H9 (cell line): ENCODE data around the gene CA9. TPM values are rescaled to one million over a fixed set of nuclear protein-coding genes. Genes with fewer than 3 reads are reported as not detected.

Experiments
- DNase-seq: peaks from one replicate; pipeline ENCODE4 v3.0.0-alpha.2; 2017
- H2AFZ ChIP-seq: one replicate; pipeline ENCODE4 v1.6.1; 2013; ENCODE audit warnings: mild to moderate bottlenecking, low read length, control low read depth, moderate library complexity
- H2AK5ac ChIP-seq: 2 replicates; pipeline ENCODE4 v1.6.1; 2013; ENCODE audit warnings: low read length, control low read depth, mixed read lengths; ENCODE audit not compliant: insufficient read length
- H2BK120ac ChIP-seq: one replicate; pipeline ENCODE4 v1.6.1; 2013; ENCODE audit warnings: low read depth, mild to moderate bottlenecking, low read length, control low read depth, inconsistent platforms; ENCODE audit not compliant: poor library complexity, severe bottlenecking
- H2BK12ac ChIP-seq: 2 replicates; pipeline ENCODE4 v1.6.1; 2013; ENCODE audit warnings: low read length, control low read depth, mixed read lengths, low read depth; ENCODE audit not compliant: insufficient read length
- H2BK15ac ChIP-seq: 2 replicates; pipeline ENCODE4 v1.6.1; 2013; ENCODE audit warnings: low read depth, low read length, control low read depth
- H2BK20ac ChIP-seq: one replicate; pipeline ENCODE4 v1.6.1; 2013; ENCODE audit warnings: low read depth, mild to moderate bottlenecking, low read length, control low read depth, inconsistent platforms; ENCODE audit not compliant: poor library complexity, severe bottlenecking
- H2BK5ac ChIP-seq: 2 replicates; pipeline ENCODE4 v1.6.1; 2013; ENCODE audit warnings: low read length, control low read depth, mixed read lengths; ENCODE audit not compliant: insufficient read length
- H3K14ac ChIP-seq: 2 replicates; pipeline ENCODE4 v1.6.1; 2013; ENCODE audit warnings: low read length, control low read depth; ENCODE audit not compliant: insufficient read depth
- H3K18ac ChIP-seq: 2 replicates; pipeline ENCODE4 v1.6.1; 2013; ENCODE audit warnings: low read depth, mild to moderate bottlenecking, mixed read lengths, low read length, control low read depth; ENCODE audit not compliant: insufficient read length
- H3K23ac ChIP-seq: 2 replicates; pipeline ENCODE4 v1.6.1; 2013; ENCODE audit warnings: low read length, control low read depth, mixed read lengths, low read depth; ENCODE audit not compliant: insufficient read length
- H3K23me2 ChIP-seq: 2 replicates; pipeline ENCODE4 v1.6.1; 2013; ENCODE audit warnings: low read depth, mild to moderate bottlenecking, mixed read lengths, low read length, control low read depth; ENCODE audit not compliant: insufficient read length, poor library complexity, severe bottlenecking
- H3K27ac ChIP-seq: 2 replicates; pipeline ENCODE4 v1.5.1; 2013; ENCODE audit warnings: low read length, control low read depth, mixed read lengths, low read depth; ENCODE audit not compliant: insufficient read length
- H3K27me3 ChIP-seq: 2 replicates; pipeline ENCODE4 v1.6.1; 2013; ENCODE audit warnings: low read length, control low read depth, inconsistent platforms; ENCODE audit not compliant: insufficient read depth
- H3K4ac ChIP-seq: 2 replicates; pipeline ENCODE4 v1.6.1; 2013; ENCODE audit warnings: low read depth, mild to moderate bottlenecking, control low read depth, inconsistent platforms, low read length, moderate library complexity
- H3K4me1 ChIP-seq: 2 replicates; pipeline ENCODE4 v1.6.1; 2013; ENCODE audit warnings: low read length, control low read depth, inconsistent platforms; ENCODE audit not compliant: insufficient read depth
- H3K4me2 ChIP-seq: 2 replicates; pipeline ENCODE4 v1.6.1; 2013; ENCODE audit warnings: low read length, control low read depth, mixed read lengths; ENCODE audit not compliant: insufficient read length, insufficient read depth
- H3K56ac ChIP-seq: 2 replicates; pipeline ENCODE4 v1.6.1; 2013; ENCODE audit warnings: low read depth, mild to moderate bottlenecking, mixed read lengths, low read length, control low read depth; ENCODE audit not compliant: insufficient read length
- H3K79me1 ChIP-seq: 2 replicates; pipeline ENCODE4 v1.6.1; 2013; ENCODE audit warnings: low read depth, mild to moderate bottlenecking, moderate library complexity, low read length, control low read depth, inconsistent platforms; ENCODE audit not compliant: insufficient read depth, poor library complexity, severe bottlenecking
- H3K79me2 ChIP-seq: 2 replicates; pipeline ENCODE4 v1.6.1; 2013; ENCODE audit warnings: low read length, control low read depth, inconsistent platforms; ENCODE audit not compliant: insufficient read depth
- H3K9ac ChIP-seq: 2 replicates; pipeline ENCODE4 v1.6.1; 2013; ENCODE audit warnings: low read length, control low read depth, mixed read lengths; ENCODE audit not compliant: insufficient read length; ENCODE audit errors: extremely low read depth
- H3K9me3 ChIP-seq: one replicate; pipeline ENCODE4 v1.6.1; 2013; ENCODE audit warnings: low read depth, low read length, inconsistent platforms; ENCODE audit not compliant: control insufficient read depth
- H3T11ph ChIP-seq: one replicate; pipeline ENCODE4 v1.6.1; 2013; ENCODE audit warnings: mild to moderate bottlenecking, low read length, control low read depth, inconsistent platforms
- H4K20me1 ChIP-seq: one replicate; pipeline ENCODE4 v1.6.1; 2013; ENCODE audit not compliant: control insufficient read depth, insufficient read length, insufficient read depth
- H4K5ac ChIP-seq: 2 replicates; pipeline ENCODE4 v1.6.1; 2013; ENCODE audit warnings: low read depth, mild to moderate bottlenecking, mixed read lengths, low read length, control low read depth; ENCODE audit not compliant: insufficient read length
- H4K8ac ChIP-seq: replicated peaks from 2 replicates; pipeline ENCODE4 v1.6.1; 2013; ENCODE audit warnings: low read length, control low read depth, mixed read lengths, low read depth; ENCODE audit not compliant: insufficient read length
- H4K91ac ChIP-seq: 2 replicates; pipeline ENCODE4 v1.6.1; 2013; ENCODE audit warnings: low read depth, mild to moderate bottlenecking, moderate library complexity, mixed read lengths, low read length, control low read depth; ENCODE audit not compliant: insufficient read length
- H3K27ac Mint-ChIP-seq, 3 experiments: 2 replicates in 2 of 3; 3 replicates in 1 of 3; pipeline ENCODE4 v1.8.0; 2020 to 2021; ENCODE audit warnings: mixed read lengths in 3 of 3, mild to moderate bottlenecking in 1 of 3, moderate library complexity in 1 of 3
- H3K27me3 Mint-ChIP-seq: 2 replicates; pipeline ENCODE4 v1.8.0; 2021; ENCODE audit warnings: low read depth, mild to moderate bottlenecking, moderate library complexity, mixed read lengths
- H3K36me3 Mint-ChIP-seq, 3 experiments: 2 replicates in 2 of 3; 3 replicates in 1 of 3; pipeline ENCODE4 v1.8.0; 2020 to 2021; ENCODE audit warnings: low read depth in 3 of 3, mixed read lengths in 3 of 3; ENCODE audit not compliant: insufficient read depth in 1 of 3
- H3K4me1 Mint-ChIP-seq, 2 experiments: 2 replicates each; pipeline ENCODE4 v1.8.0; 2020; ENCODE audit warnings: mixed read lengths in 2 of 2
- H3K4me3 Mint-ChIP-seq, 2 experiments: 2 replicates in 1 of 2; 3 replicates in 1 of 2; pipeline ENCODE4 v1.8.0; 2020 to 2021; ENCODE audit warnings: mild to moderate bottlenecking in 2 of 2, mixed read lengths in 2 of 2, moderate library complexity in 1 of 2
- H3K9me3 Mint-ChIP-seq, 2 experiments: 2 replicates in 1 of 2; 3 replicates in 1 of 2; pipeline ENCODE4 v1.8.0; 2020; ENCODE audit warnings: mild to moderate bottlenecking in 2 of 2, mixed read lengths in 2 of 2, moderate library complexity in 1 of 2
- CTCF ChIP-seq: fragments of 200-600 bp; sonication (generic); conservative IDR thresholded peaks from 3 replicates; pipeline ENCODE4 v1.8.0; 2021; ENCODE audit warnings: antibody characterized with exemption, mild to moderate bottlenecking
- WGBS: extraction: QIAGEN DNeasy Blood & Tissue Kit; methylation state at CpG from one replicate; pipeline ENCODE4 v1.1.7; 2013; ENCODE audit warnings: missing lambda C conversion rate, low lambda C conversion rate, mixed read lengths; ENCODE audit not compliant: insufficient read length; ENCODE audit errors: extremely low coverage; 5-methylcytosine and 5-hydroxymethylcytosine counted together
- total RNA-seq: library from RNA; stranded (reverse); gene quantifications from 2 replicates; pipeline ENCODE4 v1.2.1, GENCODE V29; 2021

CA9 gene
- total RNA-seq, 1 experiment from 2014 or later, result 0.94 TPM

- TF ChIP-seq CTCF, result no peak
- no peak overlapping the region for H2BK15ac ChIP-seq
- H3K18ac ChIP-seq, result no peak overlapping the region
- H3K79me1 ChIP-seq, result no peaks in the 10 kb centered on the region
- H3K27ac Mint-ChIP-seq, result no peak overlapping the region
- WGBS, result no CpG with 5 or more reads among the region's 3 CpGs
- H2BK5ac ChIP-seq, result no peak overlapping the region
- no peak overlapping the region for H2BK120ac ChIP-seq
- H3K79me2 ChIP-seq, result no peaks in the 10 kb centered on the region
- H3K23ac ChIP-seq, result no peak overlapping the region
- H4K91ac ChIP-seq, result no peak overlapping the region
- no peaks in the 10 kb centered on the region; a peak in 1 of 7 replicates for H3K36me3 Mint-ChIP-seq
- H3K9me3 ChIP-seq, result no peaks in the 10 kb centered on the region
- H3K4me1 ChIP-seq, result no peaks in the 10 kb centered on the region
- no peak overlapping the region for H3K4me3 Mint-ChIP-seq
- H4K20me1 ChIP-seq, result no peaks in the 10 kb centered on the region
- H3K4me2 ChIP-seq, result no peak overlapping the region
- H3K14ac ChIP-seq, result no peak overlapping the region
- H3K9me3 Mint-ChIP-seq, result no peaks in the 10 kb centered on the region
- no peak overlapping the region for H4K5ac ChIP-seq
- no peak overlapping the region for H3K56ac ChIP-seq
- peaks cover 3% of the 10 kb centered on the region; the same call in 1 of the 2 replicates for H3K27me3 ChIP-seq
- no peak overlapping the region for H3K4ac ChIP-seq
- H4K8ac ChIP-seq, result no peak overlapping the region
- no peak overlapping the region for H2AFZ ChIP-seq
- no peak overlapping the region for H2BK20ac ChIP-seq
- no peak for DNase-seq
- H3K9ac ChIP-seq, result no peak overlapping the region
- peaks cover 35% of the 10 kb centered on the region for H3K27me3 Mint-ChIP-seq
- no peak overlapping the region for H2BK12ac ChIP-seq
- no peak overlapping the region for H2AK5ac ChIP-seq
- no peak overlapping the region for H3T11ph ChIP-seq
- H3K4me1 Mint-ChIP-seq, result peaks cover 7 to 14% of the 10 kb centered on the region in 2 experiments
- no peaks in the 10 kb centered on the region for H3K23me2 ChIP-seq
- H3K27ac ChIP-seq, result no peak overlapping the region
Measured at GRCh38 chr9:35674025-35674361, 265 bp downstream of the CA9 start.
